ENCODE data around the gene PSMC3IP.
"Not testable (repeated sequence)": the region's sequence is repeated elsewhere in the genome, so short reads cannot be mapped to it uniquely, and the experiment has no call there.

The PSMC3IP gene

DNA sequence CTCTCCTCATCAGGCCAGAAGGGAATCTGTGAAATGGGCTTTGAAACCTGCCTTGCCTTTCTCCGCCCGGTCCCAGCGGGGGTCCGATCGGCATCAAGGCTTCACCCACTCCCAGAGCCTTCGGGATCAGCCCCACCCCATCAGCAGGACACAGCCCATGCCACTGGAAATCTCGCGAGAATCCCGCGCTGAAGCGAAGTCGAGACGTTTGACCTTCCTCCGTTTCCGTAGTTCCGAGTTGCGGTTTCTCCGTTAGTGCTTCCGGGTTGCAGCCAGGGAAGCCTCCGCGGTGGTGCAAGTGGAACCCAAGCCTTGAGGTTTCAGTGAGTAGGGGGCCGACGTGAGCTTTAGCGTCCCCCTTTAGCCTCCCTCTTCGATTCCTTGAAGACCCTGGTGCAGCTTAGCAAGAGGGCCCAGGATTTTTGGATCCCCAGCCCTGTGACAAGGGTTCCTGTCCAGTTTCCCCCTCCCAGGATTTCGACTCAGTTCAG, 15.6 kb downstream of the PSMC3IP start, which contains the start of gene COASY:
Gene COASY (plus strand): TSS at position 252 of the 491 bp plus-strand sequence. CDS start 475 bp downstream, outside the sequence.
- Histone ChIP-seq H3K27ac (ENCODE audit: insufficient read depth in 1 of 2, low read depth in 1 of 2, low read length in 2 of 2, poor library complexity in 1 of 2, severe bottlenecking in 2 of 2) (peak within 1 kb of the TSS; percentile 93 to 95), H3K36me3 (ENCODE audit: control insufficient read depth in 4 of 4, insufficient read depth in 4 of 4, low read length in 3 of 4) (peaks cover 6 to 32% (median 17%) of the 10 kb centered on the region in 4 experiments), H3K4me1 (ENCODE audit: control extremely low read depth in 1 of 4, control insufficient read depth in 4 of 4, insufficient read depth in 4 of 4, low read length in 3 of 4) (peaks cover 0 to 41% (median 37%) of the 10 kb centered on the region in 4 experiments), H3K4me3 (ENCODE audit: control insufficient read depth in 1 of 7, extremely low read depth in 1 of 7, insufficient read depth in 4 of 7, low read depth in 2 of 7, low read length in 6 of 7) (peak within 1 kb of the TSS; percentile 54 to 97 (median 83)), H3K27me3 (replicated peaks in 2 of 5; ENCODE audit: control insufficient read depth in 4 of 5, insufficient read depth in 5 of 5, low read length in 4 of 5) (no peaks in the 10 kb centered on the region), H3K9me3 (ENCODE audit: control extremely low read depth in 1 of 5, control insufficient read depth in 4 of 5, insufficient read depth in 2 of 5, low read depth in 1 of 5, low read length in 4 of 5) (no peaks in the 10 kb centered on the region)
- peak; percentile 95 to 97 (median 96) for DNase-seq
- WGBS (ENCODE audit: insufficient coverage) = under 1% methylated on average over 21 of the region's 26 CpGs
- ChIA-PET CTCF (no interaction called here), POLR2A (no interaction called here)

DNA sequence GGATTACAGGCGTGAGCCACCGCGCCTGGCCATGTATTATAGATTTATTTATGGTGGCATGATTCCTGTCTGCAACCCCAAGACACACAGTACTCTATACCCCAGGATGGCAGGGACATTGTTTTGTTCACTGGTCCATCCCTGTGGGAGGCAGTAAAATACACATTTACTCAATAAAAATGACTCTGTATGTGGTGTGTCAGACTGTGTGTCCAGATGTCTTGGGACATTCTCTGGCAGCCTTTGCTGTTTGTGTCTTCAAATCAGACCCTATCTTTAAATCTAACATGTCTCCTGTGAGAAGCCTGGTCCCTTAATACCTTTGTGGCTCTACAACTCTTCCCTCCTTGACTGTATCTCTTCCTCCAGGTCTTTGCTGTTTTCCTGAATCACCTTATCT, 17.3 kb downstream of the PSMC3IP start:
- Histone ChIP-seq H3K27ac (ENCODE audit: insufficient read depth in 1 of 2, low read depth in 1 of 2, low read length in 2 of 2, poor library complexity in 1 of 2, severe bottlenecking in 2 of 2) (no peak overlapping the region), H3K27me3 (replicated peaks in 2 of 5; ENCODE audit: control insufficient read depth in 4 of 5, insufficient read depth in 5 of 5, low read length in 4 of 5) (no peaks in the 10 kb centered on the region), H3K9me3 (ENCODE audit: control extremely low read depth in 1 of 5, control insufficient read depth in 4 of 5, insufficient read depth in 2 of 5, low read depth in 1 of 5, low read length in 4 of 5) (no peaks in the 10 kb centered on the region), H3K4me3 (ENCODE audit: control insufficient read depth in 1 of 7, extremely low read depth in 1 of 7, insufficient read depth in 4 of 7, low read depth in 2 of 7, low read length in 6 of 7) (no peak overlapping the region), H3K36me3 (ENCODE audit: control insufficient read depth in 4 of 4, insufficient read depth in 4 of 4, low read length in 3 of 4) (peaks cover 6 to 20% (median 11%) of the 10 kb centered on the region in 4 experiments), H3K4me1 (ENCODE audit: control extremely low read depth in 1 of 4, control insufficient read depth in 4 of 4, insufficient read depth in 4 of 4, low read length in 3 of 4) (peaks cover 3 to 36% (median 32%) of the 10 kb centered on the region in 4 experiments)
- ChIA-PET CTCF (interaction anchor here (0.8 to 1.2 kb wide), 3 partner anchors 9 to 24 kb away, joined by 3 to 4 read pairs (median 3); partner anchors contain the start of gene NAGLU), POLR2A (no interaction called here)
- no peak for DNase-seq
- no CpG with 5 or more reads among the region's 3 CpGs for WGBS (ENCODE audit: insufficient coverage)

DNA sequence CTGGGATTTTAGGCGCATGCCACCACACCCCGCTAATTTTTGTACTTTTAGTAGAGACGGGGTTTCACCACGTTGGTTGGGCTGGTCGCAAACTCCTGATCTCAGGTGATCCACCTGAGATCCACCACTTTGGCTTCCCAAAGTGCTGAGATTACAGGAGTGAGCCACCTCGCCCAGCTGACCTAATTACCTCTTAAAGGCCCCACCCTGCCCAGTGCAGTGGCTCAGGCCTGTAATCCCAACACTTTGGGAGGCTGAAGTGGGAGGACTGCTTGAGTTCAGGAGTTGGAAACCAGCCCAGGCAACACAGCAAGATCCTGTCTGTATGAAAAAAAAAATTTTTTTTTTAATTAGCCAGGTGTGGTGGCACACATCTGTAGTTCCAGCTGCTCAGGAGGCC, 18.5 kb downstream of the PSMC3IP start:
- Histone ChIP-seq H3K9me3 (ENCODE audit: control extremely low read depth in 1 of 5, control insufficient read depth in 4 of 5, insufficient read depth in 2 of 5, low read depth in 1 of 5, low read length in 4 of 5) (no peaks in the 10 kb centered on the region), H3K4me3 (ENCODE audit: control insufficient read depth in 1 of 7, extremely low read depth in 1 of 7, insufficient read depth in 4 of 7, low read depth in 2 of 7, low read length in 6 of 7) (no peak overlapping the region), H3K36me3 (ENCODE audit: control insufficient read depth in 4 of 4, insufficient read depth in 4 of 4, low read length in 3 of 4) (peaks cover 0 to 8% (median 3%) of the 10 kb centered on the region in 4 experiments), H3K27me3 (replicated peaks in 2 of 5; ENCODE audit: control insufficient read depth in 4 of 5, insufficient read depth in 5 of 5, low read length in 4 of 5) (no peaks in the 10 kb centered on the region), H3K4me1 (ENCODE audit: control extremely low read depth in 1 of 4, control insufficient read depth in 4 of 4, insufficient read depth in 4 of 4, low read length in 3 of 4) (peaks cover 3 to 42% (median 33%) of the 10 kb centered on the region in 4 experiments), H3K27ac (ENCODE audit: insufficient read depth in 1 of 2, low read depth in 1 of 2, low read length in 2 of 2, poor library complexity in 1 of 2, severe bottlenecking in 2 of 2) (no peak overlapping the region)
- ChIA-PET CTCF (interaction anchor here (1.2 to 1.7 kb wide), 3 partner anchors 11 to 23 kb away, joined by 3 to 4 read pairs (median 4); partner anchors contain the start of genes NAGLU and PSMC3IP), POLR2A (interaction anchor here (0.6 to 1.0 kb wide), 3 partner anchors 8 to 84 kb away, joined by 3 to 6 read pairs (median 3); partner anchors contain the start of gene MLX)
- WGBS (ENCODE audit: insufficient coverage) = 95% methylated on average over 6 of the region's 6 CpGs
- no peak for DNase-seq

DNA sequence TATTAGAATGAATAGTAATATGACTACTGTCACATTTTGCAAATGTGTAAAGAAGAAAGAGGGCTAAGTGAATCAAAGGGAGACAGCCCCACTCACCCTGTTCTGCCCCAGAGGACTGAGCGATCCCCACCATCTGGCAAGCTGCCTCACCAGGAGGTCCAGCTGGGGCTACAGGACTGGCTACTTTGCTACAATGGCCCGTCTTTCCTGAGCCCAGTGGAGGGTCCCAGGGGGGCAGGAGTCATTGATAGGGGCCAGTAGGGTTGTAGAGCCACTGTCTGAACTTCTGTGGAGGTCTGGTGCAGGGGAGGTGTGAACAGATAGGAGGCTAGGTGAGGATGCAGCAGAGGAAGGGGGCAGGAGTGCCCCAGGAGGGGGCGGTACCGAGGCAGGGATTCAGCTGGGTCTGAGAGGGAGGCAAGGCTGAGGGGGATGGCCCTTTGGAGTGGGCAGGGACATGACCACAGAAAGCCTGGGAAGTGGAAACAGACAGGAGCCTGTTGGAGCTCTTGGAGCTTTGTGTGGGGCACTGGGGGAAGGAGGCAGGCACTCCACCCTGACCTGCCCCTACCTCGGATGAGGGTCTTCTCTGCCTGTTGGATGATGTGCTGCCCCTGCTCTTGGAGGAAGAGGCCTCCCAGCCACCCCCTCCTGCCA, 21.4 kb downstream of the PSMC3IP start:
- DNase-seq; H3K36me3 ChIP-seq (ENCODE audit: control insufficient read depth in 4 of 4, insufficient read depth in 4 of 4, low read length in 3 of 4); H3K9me3 ChIP-seq (ENCODE audit: control extremely low read depth in 1 of 5, control insufficient read depth in 4 of 5, insufficient read depth in 2 of 5, low read depth in 1 of 5, low read length in 4 of 5); H3K27me3 ChIP-seq (replicated peaks in 2 of 5; ENCODE audit: control insufficient read depth in 4 of 5, insufficient read depth in 5 of 5, low read length in 4 of 5); H3K27ac ChIP-seq (ENCODE audit: insufficient read depth in 1 of 2, low read depth in 1 of 2, low read length in 2 of 2, poor library complexity in 1 of 2, severe bottlenecking in 2 of 2); CTCF ChIA-PET; POLR2A ChIA-PET; H3K4me3 ChIP-seq (ENCODE audit: control insufficient read depth in 1 of 7, extremely low read depth in 1 of 7, insufficient read depth in 4 of 7, low read depth in 2 of 7, low read length in 6 of 7): not testable (repeated sequence)
- 95% methylated on average over 3 of the region's 5 CpGs for WGBS (ENCODE audit: insufficient coverage)
- peaks cover 3 to 22% (median 15%) of the 10 kb centered on the region in 4 experiments for H3K4me1 ChIP-seq (ENCODE audit: control extremely low read depth in 1 of 4, control insufficient read depth in 4 of 4, insufficient read depth in 4 of 4, low read length in 3 of 4)

DNA sequence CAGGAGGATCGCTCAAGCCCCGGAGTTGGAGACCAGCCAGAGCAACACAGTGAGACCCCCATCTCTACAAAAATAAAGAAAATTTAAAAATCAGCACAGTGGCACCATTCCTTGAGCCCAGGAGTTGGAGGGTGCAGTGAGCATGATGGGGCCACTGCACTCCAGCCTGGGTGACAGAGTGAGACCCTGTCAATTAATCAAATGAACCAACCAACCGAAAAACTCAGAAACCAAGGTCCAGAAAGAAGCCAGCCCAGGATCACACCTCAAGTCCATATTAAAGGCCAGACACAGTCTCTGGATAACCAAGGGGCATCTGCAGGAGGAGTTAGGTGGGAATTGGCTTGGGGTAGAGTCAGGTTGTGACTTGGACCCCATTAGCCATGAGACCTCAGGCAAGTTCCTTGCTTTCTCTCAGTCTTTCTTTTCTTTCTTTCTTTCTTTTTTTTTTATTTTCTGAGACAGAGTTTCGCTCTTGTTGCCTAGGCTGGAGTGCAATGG, 22.4 kb downstream of the PSMC3IP start:
- Histone ChIP-seq H3K9me3 (ENCODE audit: control extremely low read depth in 1 of 5, control insufficient read depth in 4 of 5, insufficient read depth in 2 of 5, low read depth in 1 of 5, low read length in 4 of 5) (no peaks in the 10 kb centered on the region), H3K4me3 (ENCODE audit: control insufficient read depth in 1 of 7, extremely low read depth in 1 of 7, insufficient read depth in 4 of 7, low read depth in 2 of 7, low read length in 6 of 7) (peak overlapping the region; percentile 63 to 95 (median 88)), H3K27me3 (replicated peaks in 2 of 5; ENCODE audit: control insufficient read depth in 4 of 5, insufficient read depth in 5 of 5, low read length in 4 of 5) (no peaks in the 10 kb centered on the region), H3K36me3 (ENCODE audit: control insufficient read depth in 4 of 4, insufficient read depth in 4 of 4, low read length in 3 of 4) (peaks cover 0 to 1% (median 0%) of the 10 kb centered on the region in 4 experiments), H3K4me1 (ENCODE audit: control extremely low read depth in 1 of 4, control insufficient read depth in 4 of 4, insufficient read depth in 4 of 4, low read length in 3 of 4) (peaks cover 3 to 19% (median 14%) of the 10 kb centered on the region in 4 experiments), H3K27ac (ENCODE audit: insufficient read depth in 1 of 2, low read depth in 1 of 2, low read length in 2 of 2, poor library complexity in 1 of 2, severe bottlenecking in 2 of 2) (peak overlapping the region; percentile 87 to 92)
- ChIA-PET POLR2A (interaction anchor here (0.7 to 1.4 kb wide), 3 partner anchors 11 to 53 kb away, joined by 3 to 6 read pairs (median 4); partner anchors contain the start of gene MLX), CTCF (interaction anchor here (0.5 kb wide), 1 partner anchor 610 kb away, joined by 4 read pairs; no protein-coding TSS in a partner anchor)
- WGBS (ENCODE audit: insufficient coverage) = 30% methylated on average over 3 of the region's 4 CpGs
- no peak for DNase-seq

DNA sequence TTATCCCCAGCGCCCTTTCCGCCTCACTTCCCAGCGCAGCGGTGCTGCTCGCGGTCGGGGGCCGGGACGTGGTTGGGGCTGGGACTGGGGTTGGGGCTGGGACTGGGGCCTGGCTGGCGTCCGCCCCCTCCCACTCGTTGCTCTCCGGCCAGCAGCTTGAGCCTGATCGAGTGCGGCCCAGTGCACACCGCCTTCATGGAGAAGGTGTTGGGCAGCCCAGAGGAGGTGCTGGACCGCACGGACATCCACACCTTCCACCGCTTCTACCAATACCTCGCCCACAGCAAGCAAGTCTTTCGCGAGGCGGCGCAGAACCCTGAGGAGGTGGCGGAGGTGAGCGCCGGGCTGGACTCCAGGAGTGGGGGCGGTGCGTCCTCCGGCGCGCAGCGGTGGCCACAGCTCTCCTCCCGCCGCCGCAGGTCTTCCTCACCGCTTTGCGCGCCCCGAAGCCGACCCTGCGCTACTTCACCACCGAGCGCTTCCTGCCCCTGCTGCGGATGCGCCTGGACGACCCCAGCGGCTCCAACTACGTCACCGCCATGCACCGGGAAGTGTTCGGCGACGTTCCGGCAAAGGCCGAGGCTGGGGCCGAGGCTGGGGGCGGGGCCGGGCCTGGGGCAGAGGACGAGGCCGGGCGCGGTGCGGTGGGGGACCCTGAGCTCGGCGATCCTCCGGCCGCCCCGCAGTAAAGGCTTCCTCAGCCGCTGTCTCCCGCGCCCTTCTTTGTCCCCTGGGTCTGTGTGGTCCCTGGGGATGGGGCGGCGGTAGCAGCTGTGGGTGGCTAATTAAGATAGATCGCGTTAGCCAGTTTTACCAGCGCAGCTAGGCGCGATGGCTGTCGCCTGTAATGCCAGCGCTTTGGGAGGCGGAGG, 23.0 kb downstream of the PSMC3IP start:
- peak; percentile 85 to 94 (median 92) for DNase-seq
- CTCF ChIA-PET = interaction anchor here (0.5 to 1.3 kb wide), 4 partner anchors 9 to 610 kb away, joined by 3 to 5 read pairs (median 4); no protein-coding TSS in a partner anchor

More for the DNA sequence above, 23.0 kb downstream of the PSMC3IP start:
- Histone ChIP-seq H3K36me3 (ENCODE audit: control insufficient read depth in 4 of 4, insufficient read depth in 4 of 4, low read length in 3 of 4) (peaks cover 0 to 1% (median 0%) of the 10 kb centered on the region in 4 experiments), H3K27me3 (replicated peaks in 2 of 5; ENCODE audit: control insufficient read depth in 4 of 5, insufficient read depth in 5 of 5, low read length in 4 of 5) (no peaks in the 10 kb centered on the region), H3K4me1 (ENCODE audit: control extremely low read depth in 1 of 4, control insufficient read depth in 4 of 4, insufficient read depth in 4 of 4, low read length in 3 of 4) (peaks cover 3 to 19% (median 14%) of the 10 kb centered on the region in 4 experiments), H3K9me3 (ENCODE audit: control extremely low read depth in 1 of 5, control insufficient read depth in 4 of 5, insufficient read depth in 2 of 5, low read depth in 1 of 5, low read length in 4 of 5) (no peaks in the 10 kb centered on the region), H3K27ac (ENCODE audit: insufficient read depth in 1 of 2, low read depth in 1 of 2, low read length in 2 of 2, poor library complexity in 1 of 2, severe bottlenecking in 2 of 2) (peak overlapping the region; percentile 87 to 92), H3K4me3 (ENCODE audit: control insufficient read depth in 1 of 7, extremely low read depth in 1 of 7, insufficient read depth in 4 of 7, low read depth in 2 of 7, low read length in 6 of 7) (peak overlapping the region; percentile 63 to 95 (median 88))
- WGBS (ENCODE audit: insufficient coverage) = 0% methylated on average over 53 of the region's 82 CpGs
- POLR2A ChIA-PET = interaction anchor here (0.7 to 1.4 kb wide), 4 partner anchors 12 to 55 kb away, joined by 3 to 6 read pairs (median 4); partner anchors contain the start of genes MLX, RETREG3 and TUBG1

Measured in common myeloid progenitor, CD34-positive (primary cell).